A549 (cell line): Measurements from ENCODE around the gene MRPL9. TPM values are rescaled to one million over a fixed set of nuclear protein-coding genes. Genes with fewer than 3 reads are reported as not detected.

ENCODE experiments used
- ATAC-seq, 2 experiments: fragments of 200-7000 bp in 1 of 2; fragments of >200 bp in 1 of 2; cut with Nextera tagmentation in 1 of 2; cut with Tn5 transposase in 1 of 2; 3 replicates each; pipeline versions ENCODE4 v1.8.0 to v1.9.1; 2018 to 2020; ENCODE audit warnings: mild to moderate bottlenecking in 1 of 2, moderate library complexity in 1 of 2
- CTCF ChIA-PET: fragments of 300-600 bp; sonication (Branson Sonifier 250); formaldehyde crosslinking; extraction: SDS; loops from one replicate; lab custom pipeline; 2021; ENCODE audit warnings: antibody characterized with exemption, inconsistent platforms; lab: Yijun Ruan, JAX
- POLR2A ChIA-PET: fragments of 350-600 bp; formaldehyde crosslinking; extraction: SDS; loops from one replicate; lab custom pipeline; 2021; ENCODE audit warnings: antibody characterized with exemption, inconsistent platforms; lab: Yijun Ruan, JAX
- DNase-seq, 2 experiments: peaks; one replicate each; pipeline versions ENCODE4 v3.0.0 to v3.0.0-alpha.2; 2011 to 2016; ENCODE audit warnings: low read depth in 1 of 2, low spot score in 1 of 2
- FAIRE-seq: peaks from 2 replicates; lab custom pipeline; 2011; peaks lifted over from hg19 to GRCh38; lab: Jason Lieb, UNC
- H3K27ac ChIP-seq, 2 experiments: fragments of >200 bp; sonication (Bioruptor Twin); formaldehyde crosslinking; 3 replicates each; pipeline ENCODE4 v1.5.1; 2016 to 2017
- H3K4me1 ChIP-seq: fragments of >200 bp; sonication (Bioruptor Twin); formaldehyde crosslinking; 3 replicates; pipeline ENCODE4 v1.6.1; 2016
- H3K4me2 ChIP-seq: fragments of >200 bp; sonication (Bioruptor Twin); formaldehyde crosslinking; 3 replicates; pipeline ENCODE4 v1.6.1; 2016
- H3K4me3 ChIP-seq: fragments of >200 bp; sonication (Bioruptor Twin); formaldehyde crosslinking; 3 replicates; pipeline ENCODE4 v1.5.1; 2016
- H3K9me3 ChIP-seq: fragments of >200 bp; sonication (Bioruptor Twin); formaldehyde crosslinking; 3 replicates; pipeline ENCODE4 v1.6.1; 2016
- BHLHE40 ChIP-seq: IDR thresholded peaks from 2 replicates; pipeline ENCODE4 v1.6.1; 2012; ENCODE audit warnings: low read depth, low read length, inconsistent platforms
- CBX8 ChIP-seq: fragments of 200-600 bp; sonication (generic); IDR thresholded peaks from 2 replicates; pipeline ENCODE4 v1.6.1; 2016
- ESRRA ChIP-seq: fragments of 150-350 bp; IDR thresholded peaks from 2 replicates; pipeline ENCODE4 v1.6.1; 2014; ENCODE audit warnings: mild to moderate bottlenecking, low read length, borderline replicate concordance
- FOSL2 ChIP-seq, 2 experiments: fragments of 450-650 bp in 1 of 2; fragments of >200 bp in 1 of 2; sonication (Bioruptor Twin) in 1 of 2; formaldehyde crosslinking; IDR thresholded peaks; 2 replicates each; pipeline versions ENCODE4 v1.5.0 to v1.6.1; 2016 to 2020; ENCODE audit warnings: mild to moderate bottlenecking in 1 of 2, moderate library complexity in 1 of 2
- HEYL ChIP-seq: fragments of 250-450 bp; sonication (Bioruptor Pico); IDR thresholded peaks from 2 replicates; pipeline ENCODE4 v1.8.0; 2021; ENCODE audit warnings: mild to moderate bottlenecking, moderate library complexity
- HOXA7 ChIP-seq: fragments of 250-450 bp; sonication (Bioruptor Pico); IDR thresholded peaks from 2 replicates; pipeline ENCODE4 v1.5.0; 2020; ENCODE audit warnings: mild to moderate bottlenecking, moderate library complexity
- HOXB5 ChIP-seq: fragments of 250-450 bp; sonication (Bioruptor Pico); IDR thresholded peaks from 2 replicates; pipeline ENCODE4 v1.5.0; 2020; ENCODE audit warnings: mild to moderate bottlenecking, moderate library complexity
- KDM1A ChIP-seq: fragments of 200-600 bp; sonication (generic); IDR thresholded peaks from 2 replicates; pipeline ENCODE4 v1.6.1; 2016; ENCODE audit warnings: low read depth, mild to moderate bottlenecking
- MAZ ChIP-seq: fragments of 150-350 bp; IDR thresholded peaks from 2 replicates; pipeline ENCODE4 v1.6.1; 2014; ENCODE audit warnings: antibody characterized with exemption, low read depth, low read length, borderline replicate concordance
- NFE2L2 ChIP-seq: fragments of 150-350 bp; conservative IDR thresholded peaks from 2 replicates; pipeline ENCODE4 v1.6.1; 2014; ENCODE audit warnings: low read length
- NPAS2 ChIP-seq: fragments of 250-450 bp; sonication (Bioruptor Pico); IDR thresholded peaks from 2 replicates; pipeline ENCODE4 v1.8.0; 2022; ENCODE audit warnings: mild to moderate bottlenecking, moderate library complexity, borderline replicate concordance
- PHF8 ChIP-seq: fragments of 200-600 bp; sonication (generic); IDR thresholded peaks from 2 replicates; pipeline ENCODE4 v1.6.1; 2016; ENCODE audit warnings: low read depth, mild to moderate bottlenecking, antibody characterized with exemption, moderate library complexity, borderline replicate concordance
- RAD21 ChIP-seq, 2 experiments: fragments of >200 bp in 1 of 2; sonication (Bioruptor Twin) in 1 of 2; formaldehyde crosslinking in 1 of 2; IDR thresholded peaks in 1 of 2; conservative IDR thresholded peaks in 1 of 2; 2 replicates in 1 of 2; 3 replicates in 1 of 2; pipeline ENCODE4 v1.6.1; 2012 to 2018; ENCODE audit warnings: inconsistent platforms in 1 of 2
- REST ChIP-seq: fragments of 200-600 bp; sonication (generic); IDR thresholded peaks from 2 replicates; pipeline ENCODE4 v1.6.1; 2016; ENCODE audit warnings: antibody characterized with exemption, mild to moderate bottlenecking, moderate library complexity
- RFX5 ChIP-seq: fragments of 450-650 bp; IDR thresholded peaks from 2 replicates; pipeline ENCODE4 v1.7.1; 2014; ENCODE audit warnings: antibody characterized with exemption, mild to moderate bottlenecking, moderate library complexity
- SMC3 ChIP-seq: fragments of >200 bp; sonication (Bioruptor Twin); formaldehyde crosslinking; IDR thresholded peaks from 3 replicates; pipeline ENCODE4 v1.6.1; 2018; ENCODE audit warnings: inconsistent platforms
- USF2 ChIP-seq: fragments of 450-650 bp; IDR thresholded peaks from 2 replicates; pipeline ENCODE4 v1.6.1; 2014; ENCODE audit warnings: antibody characterized with exemption
- WGBS: methylation state at CpG from one replicate; pipeline ENCODE4 v1.1.6; 2017; ENCODE audit errors: missing lambda C conversion rate; 5-methylcytosine and 5-hydroxymethylcytosine counted together
- polyA plus RNA-seq, 4 experiments: library from polyadenylated mRNA; depleted of rRNA in 3 of 4; stranded (reverse); fragments of >200 nt; fragmentation: RNase III in 1 of 4; extraction: RNeasy Plus Mini Kit Qiagen cat#74134 plus additional on column Dnase treatment in 1 of 4; gene quantifications; 2 replicates in 3 of 4; 3 replicates in 1 of 4; pipeline ENCODE4 v1.2.3, GENCODE V29; 2011 to 2017
- TF ChIP-seq, protein P1 (sequence below): fragments of 250-450 bp; sonication (Bioruptor Pico); IDR thresholded peaks from 2 replicates; pipeline ENCODE4 v1.5.0; 2021; ENCODE audit warnings: mild to moderate bottlenecking, moderate library complexity, borderline replicate concordance
- TF ChIP-seq, protein P2 (sequence below): fragments of 250-450 bp; sonication (Bioruptor Pico); IDR thresholded peaks from 2 replicates; pipeline ENCODE4 v1.5.0; 2020; ENCODE audit warnings: low read depth, mild to moderate bottlenecking, moderate library complexity
- TF ChIP-seq, protein P3 (sequence below): IDR thresholded peaks from 2 replicates; pipeline ENCODE4 v1.6.1; 2012
- TF ChIP-seq, protein P4 (sequence below): fragments of >200 bp; sonication (Bioruptor Twin); formaldehyde crosslinking; IDR thresholded peaks from 2 replicates; pipeline ENCODE4 v1.6.1; 2016

The MRPL9 gene
- polyA plus RNA-seq, 2 of the 4 experiments (the other 2 are of a cell fraction), result 88.6 to 120 TPM

- Histone ChIP-seq H3K27ac (no peak overlapping the region), H3K4me1 (peaks cover 26% of the 10 kb centered on the region)
- POLR2A ChIA-PET, result interaction anchor here (0.6 to 1.2 kb wide), 3 partner anchors 98 to 259 kb away, joined by 3 to 4 read pairs (median 4); no protein-coding TSS in a partner anchor
- TF ChIP-seq ESRRA (no peak), FOSL2 (IDR thresholded peaks at IDR 0.05) (no peak), FOSL2 (CRISPR knock-in tag; IDR thresholded peaks at IDR 0.05) (no peak), RAD21 (conservative IDR thresholded peaks at IDR 0.05 in 1 of 2, IDR thresholded peaks at IDR 0.05 in 1 of 2) (no peak), HEYL (CRISPR knock-in tag) (no peak), NFE2L2 (no peak), HOXA7 (CRISPR knock-in tag) (no peak), HOXB5 (CRISPR knock-in tag) (no peak), CBX8 (no peak), USF2 (no peak), SMC3 (no peak), KDM1A (no peak), BHLHE40 (no peak), MAZ (no peak), PHF8 (no peak), NPAS2 (no peak)
- TF ChIP-seq, protein P1, sequence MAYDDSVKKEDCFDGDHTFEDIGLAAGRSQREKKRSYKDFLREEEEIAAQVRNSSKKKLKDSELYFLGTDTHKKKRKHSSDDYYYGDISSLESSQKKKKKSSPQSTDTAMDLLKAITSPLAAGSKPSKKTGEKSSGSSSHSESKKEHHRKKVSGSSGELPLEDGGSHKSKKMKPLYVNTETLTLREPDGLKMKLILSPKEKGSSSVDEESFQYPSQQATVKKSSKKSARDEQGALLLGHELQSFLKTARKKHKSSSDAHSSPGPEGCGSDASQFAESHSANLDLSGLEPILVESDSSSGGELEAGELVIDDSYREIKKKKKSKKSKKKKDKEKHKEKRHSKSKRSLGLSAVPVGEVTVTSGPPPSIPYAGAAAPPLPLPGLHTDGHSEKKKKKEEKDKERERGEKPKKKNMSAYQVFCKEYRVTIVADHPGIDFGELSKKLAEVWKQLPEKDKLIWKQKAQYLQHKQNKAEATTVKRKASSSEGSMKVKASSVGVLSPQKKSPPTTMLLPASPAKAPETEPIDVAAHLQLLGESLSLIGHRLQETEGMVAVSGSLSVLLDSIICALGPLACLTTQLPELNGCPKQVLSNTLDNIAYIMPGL, result no peak
- TF ChIP-seq, protein P2, sequence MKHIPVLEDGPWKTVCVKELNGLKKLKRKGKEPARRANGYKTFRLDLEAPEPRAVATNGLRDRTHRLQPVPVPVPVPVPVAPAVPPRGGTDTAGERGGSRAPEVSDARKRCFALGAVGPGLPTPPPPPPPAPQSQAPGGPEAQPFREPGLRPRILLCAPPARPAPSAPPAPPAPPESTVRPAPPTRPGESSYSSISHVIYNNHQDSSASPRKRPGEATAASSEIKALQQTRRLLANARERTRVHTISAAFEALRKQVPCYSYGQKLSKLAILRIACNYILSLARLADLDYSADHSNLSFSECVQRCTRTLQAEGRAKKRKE, result no peak
- TF ChIP-seq, protein P3, sequence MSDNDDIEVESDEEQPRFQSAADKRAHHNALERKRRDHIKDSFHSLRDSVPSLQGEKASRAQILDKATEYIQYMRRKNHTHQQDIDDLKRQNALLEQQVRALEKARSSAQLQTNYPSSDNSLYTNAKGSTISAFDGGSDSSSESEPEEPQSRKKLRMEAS, result no peak
- TF ChIP-seq, protein P4, sequence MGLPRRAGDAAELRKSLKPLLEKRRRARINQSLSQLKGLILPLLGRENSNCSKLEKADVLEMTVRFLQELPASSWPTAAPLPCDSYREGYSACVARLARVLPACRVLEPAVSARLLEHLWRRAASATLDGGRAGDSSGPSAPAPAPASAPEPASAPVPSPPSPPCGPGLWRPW, result no peak
- TF ChIP-seq, all 56 proteins: peak for 0
- WGBS, result 24% methylated on average over 4 of the region's 4 CpGs
- H3K4me3 ChIP-seq, result no peak overlapping the region
- CTCF ChIA-PET, result interaction anchor here (0.8 to 1.9 kb wide), 4 partner anchors 16 to 124 kb away, joined by 3 to 10 read pairs (median 6); no protein-coding TSS in a partner anchor
- DNase-seq (no peak), FAIRE-seq (no peak), ATAC-seq (no peak)
- H3K4me2 ChIP-seq, result no peak overlapping the region
- no peaks in the 10 kb centered on the region for H3K9me3 ChIP-seq
These were observed 45.3 kb downstream of the MRPL9 start for GRCh38 chr1:151718011-151718431.

DNA sequence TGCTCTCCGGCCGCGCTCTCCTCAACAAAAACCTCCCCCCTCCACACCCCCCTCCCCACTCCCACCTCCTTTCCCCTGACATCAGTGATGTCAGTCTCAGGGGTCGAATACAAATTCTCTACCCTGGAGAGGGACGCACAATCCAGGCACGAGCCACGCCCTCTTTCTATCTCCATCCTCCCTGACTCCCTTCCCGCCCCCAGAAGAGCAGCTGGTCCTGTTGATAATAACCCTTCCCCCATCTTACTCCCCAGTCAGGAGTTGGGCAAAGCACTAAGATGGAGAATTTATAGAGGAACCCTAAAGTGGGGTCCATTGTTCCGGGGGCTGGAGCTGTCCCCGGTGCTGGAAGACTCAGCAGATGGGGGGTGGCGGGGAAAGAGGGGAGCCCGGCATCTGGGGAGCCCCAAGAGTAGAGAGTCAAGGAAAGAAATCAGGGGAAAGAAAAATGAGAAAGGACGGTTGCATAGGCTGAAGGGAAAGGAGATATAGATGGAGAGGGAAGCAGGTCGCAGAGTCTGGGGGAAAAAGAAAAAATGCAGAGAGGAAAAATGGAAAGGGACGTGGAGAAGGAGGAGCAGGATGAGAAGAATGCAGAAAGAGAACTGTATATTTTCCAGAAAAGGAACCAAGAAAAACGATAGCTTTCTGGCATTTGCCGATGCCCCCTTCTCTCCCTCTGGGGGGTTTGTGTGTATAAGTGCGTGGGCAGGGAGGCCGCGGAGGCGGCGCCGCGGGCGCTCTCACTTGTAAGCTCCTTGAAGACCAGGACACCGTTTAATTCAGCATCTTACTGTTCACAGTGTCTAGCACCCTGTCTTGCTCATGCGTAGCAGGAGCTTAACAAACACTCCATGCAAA lies 46.3 kb downstream of the MRPL9 start, which contains the start of gene CELF3:
Gene CELF3 (minus strand): TSS at position 33 of the 861 bp plus-strand sequence. CDS start 783 bp downstream, outside the sequence.
- H3K4me3 ChIP-seq, result 0 out of 3 replicates have a peak within 1 kb of the TSS, but pooled peaks have one; percentile 18
- ChIA-PET CTCF (interaction anchor here (0.8 to 2.4 kb wide), 8 partner anchors 11 to 273 kb away, joined by 3 to 12 read pairs (median 6); no protein-coding TSS in a partner anchor), POLR2A (interaction anchor here (0.5 to 1.2 kb wide), 3 partner anchors 35 to 258 kb away, joined by 3 to 4 read pairs (median 4); no protein-coding TSS in a partner anchor)
- peaks cover 33% of the 10 kb centered on the region for H3K4me1 ChIP-seq
- no peak within 1 kb of the TSS for H3K27ac ChIP-seq
- ATAC-seq, result no peak
- 17% methylated on average over 27 of the region's 27 CpGs for WGBS
- TF ChIP-seq RFX5 (no peak), REST (peak; percentile 92)
- FAIRE-seq, result no peak
- DNase-seq, result peak in 1 of 2 experiments; percentile 18
- no peaks in the 10 kb centered on the region for H3K9me3 ChIP-seq
- peak within 1 kb of the TSS; percentile 50 for H3K4me2 ChIP-seq
